ENCODE data around the gene HRAS. TPM values are rescaled to one million over a fixed set of nuclear protein-coding genes. Genes with fewer than 3 reads are reported as not detected.
A peak's percentile ranks its signal among the peaks of the same experiment; 100 is the strongest.

Gene HRAS
- total and polyA plus RNA-seq, 2 of the 13 experiments (the other 11 are each of a cell fraction or from before 2014, with no cell fraction given) = 32.9 to 50.0 TPM

GRCh38 chr11:556662-557256 lies 21.4 kb upstream of the HRAS start:
- in situ Hi-C loops (cut with HindIII; ENCODE audit: extremely low pct_ligation_motif_present, low pct_unique_long_range_greater_than_20kb) = loop anchor here (5.0 to 10.0 kb wide), 2 partner anchors 41 to 68 kb away; partner anchors contain the start of genes CDHR5 and SCT
- CTCF ChIA-PET (ENCODE audit: low intra/inter-chr PET ratio, low total read pairs) = no interaction called here
- FAIRE-seq = no peak

More at GRCh38 chr11:556662-557256, 21.4 kb upstream of the HRAS start:
- peak overlapping the region in 1 of 3 experiments; percentile 56; a peak in 3 of 6 replicates for H3K4me3 ChIP-seq (replicated peaks in 1 of 3; ENCODE audit: insufficient read depth in 1 of 3, low read depth in 2 of 3, low read length in 3 of 3)
- TF ChIP-seq MAZ (IDR thresholded peaks at IDR 0.05; ENCODE audit: borderline replicate concordance, low read depth, low read length) (no peak), MAZ (CRISPR knock-in tag; IDR thresholded peaks at IDR 0.05; ENCODE audit: low read depth) (0 out of 2 replicates have a peak, but pooled peaks have one; percentile 16), GMEB1 (CRISPR knock-in tag; IDR thresholded peaks at IDR 0.05; ENCODE audit: borderline replicate concordance) (no peak), NFKB2 (CRISPR knock-in tag; IDR thresholded peaks at IDR 0.05; ENCODE audit: borderline replicate concordance) (0 out of 2 replicates have a peak, but pooled peaks have one; percentile 56), SRY (CRISPR knock-in tag; IDR thresholded peaks at IDR 0.05) (no peak), KDM5B (CRISPR knock-in tag; IDR thresholded peaks at IDR 0.05; ENCODE audit: borderline replicate concordance) (0 out of 2 replicates have a peak, but pooled peaks have one; percentile 21), HNRNPUL1 (IDR thresholded peaks at IDR 0.05; ENCODE audit: low read depth, low read length) (no peak), YY1 (IDR thresholded peaks at IDR 0.05; ENCODE audit: insufficient read depth, insufficient replicate concordance, low read depth, low read length) (peak; percentile 39), PRDM10 (CRISPR knock-in tag; IDR thresholded peaks at IDR 0.05; ENCODE audit: low read depth) (peak; percentile 18; the same call in 1 of the 2 replicates), ZFP91 (CRISPR knock-in tag; IDR thresholded peaks at IDR 0.05; ENCODE audit: borderline replicate concordance) (peak; percentile 19; the same call in 1 of the 2 replicates), ZNF501 (CRISPR knock-in tag; IDR thresholded peaks at IDR 0.05) (0 out of 2 replicates have a peak, but pooled peaks have one; percentile 23)
- no peaks in the 10 kb centered on the region for H3K9me3 ChIP-seq (ENCODE audit: low read length)
- H3K27me3 ChIP-seq (ENCODE audit: control insufficient read depth in 1 of 2, insufficient read depth in 2 of 2, low read length in 2 of 2) = peaks cover 4 to 7% of the 10 kb centered on the region in 2 experiments; a peak in 2 of 5 replicates
- no CpG with 5 or more reads among the region's 22 CpGs for WGBS (ENCODE audit: low lambda C conversion rate)
- H3K9ac ChIP-seq (ENCODE audit: insufficient read depth, low read depth, low read length) = no peak overlapping the region
- H3K4me1 ChIP-seq (ENCODE audit: insufficient read depth, low read length) = peaks cover 75% of the 10 kb centered on the region
- POLR2A ChIA-PET = interaction anchor here (1.1 to 2.1 kb wide), 2 partner anchors 19 to 149 kb away, joined by 5 to 9 read pairs; partner anchors contain the start of genes EPS8L2 and PHRF1
- no peaks in the 10 kb centered on the region for H4K20me1 ChIP-seq (ENCODE audit: insufficient read depth, low read length)
- H3K27ac ChIP-seq (ENCODE audit: extremely low read length, insufficient read depth, low read length) = no peak overlapping the region
- no TSS peak for BruUV-seq (replicated peaks)
- peak overlapping the region; percentile 51 for H3K4me2 ChIP-seq (ENCODE audit: low read depth, low read length)
- intact Hi-C loops (cut with micrococcal nuclease; ENCODE audit: unreplicated experiment) = loop anchor here (10.0 kb wide), 1 partner anchor 58 kb away; the partner anchor contains the start of gene IRF7
- H3K36me3 ChIP-seq (replicated peaks in 1 of 2; ENCODE audit: control insufficient read depth in 1 of 2, insufficient read depth in 2 of 2, low read length in 2 of 2) = no peaks in the 10 kb centered on the region
- peaks cover 3% of the 10 kb centered on the region for H3K79me2 ChIP-seq (ENCODE audit: insufficient read depth, low read length)
- DNase-seq (ENCODE audit: low spot score) (no peak), ATAC-seq (no peak)
- no peak overlapping the region for H2AFZ ChIP-seq (ENCODE audit: low read length)
